Measurements from ENCODE around the gene GHRL.

GHRL gene, protein sequence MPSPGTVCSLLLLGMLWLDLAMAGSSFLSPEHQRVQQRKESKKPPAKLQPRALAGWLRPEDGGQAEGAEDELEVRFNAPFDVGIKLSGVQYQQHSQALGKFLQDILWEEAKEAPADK

DNA sequence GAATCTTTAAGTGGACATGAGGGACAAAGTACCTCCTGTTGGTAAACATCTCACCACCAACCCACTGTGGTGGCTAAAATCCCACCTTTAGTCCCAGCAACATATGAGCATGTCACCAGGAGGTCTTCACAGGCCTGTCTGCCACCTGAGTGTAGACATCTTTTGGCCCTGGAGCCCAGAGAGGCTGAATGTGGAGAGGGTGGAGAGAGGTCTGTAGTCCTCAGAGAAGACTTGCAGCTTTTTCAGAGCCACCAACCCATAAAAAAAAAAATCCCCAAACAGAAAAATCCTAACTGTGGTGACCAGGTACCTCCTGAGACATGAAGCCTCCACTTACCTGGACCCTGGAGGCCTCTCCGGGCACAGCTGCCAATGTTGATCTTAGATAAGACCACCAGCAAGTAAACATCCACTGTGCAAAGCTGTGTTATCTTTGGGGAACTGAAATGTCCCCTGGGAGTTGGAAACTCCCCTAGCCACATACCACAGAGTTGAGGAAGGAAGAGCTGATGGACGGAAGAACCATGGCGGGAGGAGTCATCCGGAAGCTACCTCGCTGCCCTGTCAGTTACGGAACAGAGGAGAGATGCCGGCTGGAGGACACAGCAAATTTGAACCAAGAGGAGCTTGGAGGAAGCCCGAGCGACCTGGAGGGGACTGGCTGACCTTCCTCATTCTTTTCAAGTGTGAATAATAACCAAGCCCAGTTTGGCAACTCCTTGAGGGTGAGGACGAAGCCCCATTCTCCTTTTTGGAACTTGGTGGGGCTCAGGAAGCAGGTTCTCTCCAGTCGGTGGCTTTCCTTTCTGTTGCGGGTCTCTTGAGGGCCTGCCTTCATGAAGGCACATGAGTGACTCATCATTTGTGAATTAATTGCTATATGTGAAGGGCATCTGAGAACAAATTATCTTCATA is at the start of gene GHRL:
GHRL (minus strand) TSS at position 443 of the 915 bp plus-strand sequence. CDS start 2,767 bp downstream, outside the sequence.
- no peak for DNase-seq

DNA sequence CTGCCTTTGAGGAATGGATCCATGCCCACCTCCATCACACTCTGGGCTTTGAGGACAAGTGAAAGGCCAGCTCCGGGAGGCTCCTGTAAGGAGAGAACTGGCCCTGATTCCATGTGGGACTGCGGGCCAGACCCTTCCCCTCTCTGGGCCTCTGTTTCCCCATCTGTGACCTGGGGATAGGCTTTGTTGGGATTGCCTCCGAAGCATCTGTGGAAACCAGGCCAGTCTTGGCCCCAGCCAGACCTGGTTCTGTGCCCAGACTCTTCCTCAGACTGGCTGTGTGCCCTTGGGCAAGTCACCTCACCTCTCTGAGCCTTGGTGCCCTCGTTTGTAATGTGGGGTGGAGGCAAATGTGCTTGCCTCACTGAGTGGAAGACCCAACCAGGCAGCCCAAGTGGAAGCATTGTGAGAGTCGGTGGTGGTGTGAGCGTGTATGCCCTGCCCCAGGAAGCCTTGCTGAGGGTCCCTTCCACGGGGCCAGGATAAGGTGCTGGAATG is 49.2 kb upstream of the GHRL start:
- no peak for DNase-seq

DNA sequence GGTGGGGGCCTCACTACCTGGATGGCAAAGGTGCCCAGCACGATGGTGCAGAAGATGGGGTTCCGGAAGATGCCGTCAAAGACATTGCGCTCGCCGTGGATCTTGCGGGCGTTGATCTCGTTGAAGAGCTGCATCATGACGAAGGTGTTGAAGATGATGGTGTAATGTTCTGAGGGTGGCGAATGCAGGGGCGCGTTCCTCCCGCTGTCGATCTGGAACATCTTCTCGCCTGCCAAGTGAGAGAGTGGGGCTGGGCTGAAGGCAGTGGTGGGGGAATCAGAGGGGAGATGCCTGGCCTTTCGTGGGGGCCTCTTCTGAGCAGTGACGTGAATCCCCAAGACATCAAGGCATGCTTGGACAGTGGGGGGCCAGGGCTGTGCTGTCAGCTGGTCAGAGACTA is 47.7 kb upstream of the GHRL start:
- no peak for DNase-seq

DNA sequence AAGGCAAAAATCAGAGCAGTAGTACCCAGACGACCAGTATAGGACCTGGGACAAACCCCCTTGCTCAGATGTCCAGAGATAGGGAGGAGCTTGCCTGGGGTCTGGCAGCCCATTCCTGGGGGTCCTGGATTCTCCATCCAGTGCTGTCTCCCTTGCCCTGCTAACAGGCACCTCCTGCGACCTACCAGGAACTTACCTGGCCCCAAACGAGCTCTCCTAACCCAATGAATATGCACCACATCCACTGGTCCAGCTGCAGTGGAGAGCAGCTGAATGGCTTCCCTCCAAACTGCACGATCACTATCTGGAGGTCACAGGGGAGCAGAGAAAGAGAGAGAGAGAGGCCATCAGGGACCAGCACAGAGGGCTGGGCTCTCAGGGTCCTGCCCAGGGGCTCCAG is 47.3 kb upstream of the GHRL start:
- no peak for DNase-seq

DNA sequence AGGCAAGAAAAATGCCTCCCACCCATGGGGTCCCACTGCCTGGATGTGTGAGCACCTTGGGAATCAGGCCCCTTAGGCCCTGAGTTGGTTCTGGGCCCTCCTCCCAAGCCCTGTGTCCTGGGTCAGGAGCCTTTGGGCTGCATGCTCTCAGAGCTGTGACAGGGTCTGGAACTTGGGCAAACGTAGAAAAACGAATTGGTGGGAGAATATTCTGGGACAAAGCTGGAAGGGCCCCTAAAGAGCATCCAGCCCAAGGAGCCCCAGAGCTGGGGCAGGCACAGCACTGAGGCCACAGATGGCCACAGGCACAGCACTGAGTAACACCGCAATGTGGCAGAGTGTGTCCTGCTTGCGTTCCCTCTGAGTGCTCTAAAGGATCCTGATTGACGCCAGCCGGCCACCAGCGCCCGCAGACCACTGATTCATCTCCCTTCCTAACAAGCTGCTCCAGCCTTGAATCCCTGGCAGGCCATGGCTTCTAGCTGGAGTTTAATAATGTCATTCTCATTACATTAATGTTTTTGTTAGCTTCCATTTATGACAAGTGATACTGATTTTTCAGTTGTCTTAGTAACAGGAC is 46.7 kb upstream of the GHRL start:
- DNase-seq = no peak

DNA sequence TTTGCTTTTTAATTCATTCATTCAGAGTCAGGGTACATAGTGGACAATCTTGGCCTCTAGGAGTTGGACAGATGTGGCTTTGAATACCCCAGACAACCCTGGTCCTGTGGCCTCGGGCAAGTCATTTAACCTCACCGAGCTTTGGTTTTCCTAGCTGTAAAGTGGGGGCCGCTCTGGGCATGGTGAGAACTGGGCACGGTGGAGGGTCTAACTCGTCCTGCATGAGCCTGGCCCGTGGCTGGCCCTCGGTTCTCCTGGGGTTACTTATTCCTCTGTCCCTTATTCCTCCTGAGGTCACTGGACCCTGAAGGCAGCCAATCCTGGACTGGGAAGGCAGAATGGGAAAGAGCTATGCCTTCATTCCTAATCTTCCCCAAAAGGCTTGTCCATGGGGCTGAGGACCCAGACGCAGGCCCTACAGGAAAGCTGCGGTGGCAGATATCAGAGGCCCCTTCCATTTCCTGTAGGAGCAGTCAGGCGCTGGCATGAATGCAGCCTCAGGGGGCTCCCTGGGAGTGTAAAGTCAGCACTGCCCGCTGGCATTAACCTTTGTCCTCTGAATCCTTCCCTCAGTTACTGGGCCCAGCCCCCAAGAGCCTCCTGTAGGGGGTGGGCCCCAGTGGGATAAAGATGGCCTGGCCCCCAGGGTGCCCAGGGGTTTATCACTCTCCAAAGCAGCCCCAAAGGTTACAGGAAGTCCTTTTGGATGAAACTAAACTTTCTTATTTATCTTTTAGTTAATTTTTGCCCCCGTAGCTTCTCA is 46.0 kb upstream of the GHRL start:
- no peak for DNase-seq

DNA sequence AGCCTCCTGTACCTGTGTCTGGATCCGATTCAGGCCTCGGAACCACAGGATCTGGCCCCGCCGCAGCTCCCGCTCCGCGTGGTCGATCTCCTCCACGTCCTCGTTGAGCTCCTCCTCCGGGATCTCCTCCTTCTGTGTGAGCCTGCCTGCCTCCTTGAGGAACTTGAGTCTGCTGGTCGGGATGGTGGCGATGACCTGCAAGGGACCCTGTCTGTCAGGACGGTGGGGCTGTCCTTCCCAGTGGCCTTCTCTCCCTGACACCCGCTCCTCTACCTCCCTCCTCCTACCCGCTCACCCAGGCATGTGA is 45.4 kb upstream of the GHRL start:
- no peak for DNase-seq

DNA sequence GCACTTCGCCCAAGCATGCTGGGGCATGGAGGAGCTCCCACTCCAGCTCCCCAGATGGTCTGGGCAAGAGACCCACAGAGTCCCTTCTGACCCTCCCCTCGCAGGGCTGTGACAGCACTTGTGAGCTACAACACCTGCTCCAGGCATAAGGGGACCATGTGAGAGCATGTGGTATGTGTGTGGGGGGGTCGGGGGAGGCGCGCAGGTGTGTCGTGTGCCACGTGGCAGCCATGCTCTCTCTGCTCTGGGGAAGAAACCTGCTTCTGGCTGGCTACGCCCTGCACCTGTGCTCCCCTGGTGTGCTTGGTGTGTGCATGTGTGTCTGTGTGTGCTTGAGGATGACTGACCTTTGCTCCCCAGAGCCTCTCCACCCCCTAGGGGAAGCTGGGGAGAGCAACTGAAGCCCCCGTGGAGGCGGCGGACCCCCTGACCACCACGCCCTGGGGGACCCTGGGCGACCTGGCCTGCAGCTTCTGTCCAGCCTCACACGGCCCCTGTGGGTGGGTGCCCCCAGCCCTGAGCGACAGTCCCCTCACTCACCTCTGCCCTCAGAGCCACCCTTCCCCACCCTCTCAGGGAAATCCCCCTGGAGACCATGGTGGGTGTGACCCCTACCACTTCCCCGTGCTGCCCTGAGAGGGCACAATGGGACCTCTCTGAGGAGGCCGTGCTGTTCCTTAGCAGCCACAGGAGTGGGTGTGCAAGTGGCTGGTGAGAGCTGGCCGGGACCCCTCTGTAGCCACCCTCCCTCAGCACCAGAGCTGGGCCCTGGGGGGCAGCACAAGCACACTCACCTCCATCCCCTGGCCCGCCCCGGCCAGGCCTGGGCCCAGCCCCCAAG is 44.8 kb upstream of the GHRL start:
- DNase-seq = no peak

DNA sequence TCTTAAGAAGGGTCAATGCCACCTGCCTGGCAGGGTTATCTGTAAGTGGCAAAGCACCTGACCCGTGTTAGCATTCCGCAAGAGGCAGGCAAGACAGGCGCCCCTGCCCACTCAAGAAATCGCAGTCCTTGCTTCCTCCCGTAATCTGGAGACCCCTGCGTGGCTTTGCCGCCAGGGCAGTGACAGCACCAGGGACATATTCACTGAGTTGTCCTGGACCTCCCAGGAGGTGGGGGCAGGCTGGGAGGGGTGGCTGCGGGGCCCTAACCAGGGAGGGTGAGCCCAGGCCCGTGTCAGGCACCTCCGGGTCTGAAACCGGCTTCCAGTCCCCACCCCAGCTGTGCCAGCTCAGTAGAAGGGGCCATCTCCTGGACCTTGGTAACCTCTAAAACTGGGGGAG is 44.0 kb upstream of the GHRL start:
- no peak for DNase-seq

DNA sequence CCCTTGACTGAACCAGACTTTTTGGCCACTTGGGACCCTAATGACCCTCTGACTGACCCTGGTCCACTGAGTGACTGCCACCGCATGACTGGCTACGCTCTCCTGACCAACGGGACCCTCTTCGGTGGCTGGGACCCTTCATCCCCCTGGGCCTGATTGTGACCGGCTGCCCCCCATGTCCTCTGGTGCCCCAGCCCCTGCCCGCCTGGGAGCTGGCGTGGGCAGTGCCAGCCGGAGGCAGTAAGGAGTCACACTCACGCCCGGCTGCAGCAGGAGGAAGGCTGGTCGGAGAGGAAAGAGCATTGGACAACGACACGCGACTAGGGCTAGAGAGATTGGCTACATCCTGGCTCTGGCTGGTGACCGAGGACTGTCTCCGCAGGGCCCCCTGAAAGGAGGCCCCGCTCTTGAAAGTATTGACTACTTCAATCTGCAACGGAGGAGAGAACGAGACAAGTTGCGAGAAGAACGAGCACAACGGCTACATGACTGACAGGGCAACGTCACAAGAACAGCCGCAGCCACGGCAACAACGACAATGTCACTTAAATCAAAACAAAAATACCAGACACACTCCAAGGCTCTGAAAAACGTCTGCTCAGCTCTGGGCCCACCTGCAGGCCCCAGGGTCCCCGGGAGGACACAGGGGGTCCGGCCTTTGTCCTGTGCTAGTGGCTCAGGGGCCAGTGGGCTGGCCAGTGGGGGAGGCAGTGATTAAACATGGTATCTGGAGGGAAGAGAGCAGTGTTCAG is 43.3 kb upstream of the GHRL start:
- DNase-seq = no peak

DNA sequence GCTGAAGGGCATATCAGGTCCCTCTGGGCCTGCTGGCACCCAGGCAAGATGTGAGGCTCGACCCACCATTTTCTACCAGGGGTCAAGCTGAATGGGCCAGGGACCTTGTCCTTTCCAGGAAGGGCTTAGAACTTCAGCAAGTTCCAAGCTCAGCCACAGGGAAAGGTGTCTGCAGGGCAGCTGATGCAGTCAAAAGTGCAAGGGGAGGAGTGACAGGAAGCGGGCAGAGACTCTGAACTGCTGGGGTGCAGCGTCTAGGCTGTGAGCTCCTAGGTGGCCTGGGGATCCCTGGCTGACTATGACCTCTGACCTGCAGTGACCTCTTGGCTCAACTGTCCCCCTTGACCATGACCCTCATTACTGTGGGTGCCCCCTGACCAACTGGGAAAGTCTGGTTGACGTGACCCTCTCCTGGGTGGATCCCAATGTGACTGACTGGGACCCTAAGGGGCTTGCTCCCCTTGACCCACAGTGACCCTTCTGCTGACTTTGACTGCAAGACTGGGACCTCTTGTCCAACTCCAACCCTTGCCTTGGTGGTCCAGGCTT is 42.5 kb upstream of the GHRL start:
- no peak for DNase-seq

DNA sequence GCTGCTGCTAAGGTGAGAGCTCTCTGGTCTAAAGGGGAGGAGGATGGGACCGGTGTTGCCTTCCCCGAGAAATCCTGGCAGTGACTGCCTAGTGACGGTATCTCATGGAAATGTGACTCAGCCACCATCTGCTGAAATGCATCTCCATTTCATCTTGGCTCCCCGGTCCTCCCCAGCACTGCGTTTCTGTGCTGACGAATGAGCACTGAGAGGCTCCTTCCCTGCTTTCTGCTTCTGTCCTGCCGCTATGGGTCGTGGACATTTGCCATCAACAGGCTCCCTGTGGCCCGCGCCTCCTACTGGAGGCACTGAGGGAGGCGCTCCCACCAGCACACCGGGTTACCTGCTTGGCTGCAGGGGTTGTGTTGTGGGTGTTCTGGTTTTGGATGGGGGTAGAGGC is 41.7 kb upstream of the GHRL start:
- DNase-seq = peak in 20 of 56 donors; percentile 8 to 67 (median 30)

DNA sequence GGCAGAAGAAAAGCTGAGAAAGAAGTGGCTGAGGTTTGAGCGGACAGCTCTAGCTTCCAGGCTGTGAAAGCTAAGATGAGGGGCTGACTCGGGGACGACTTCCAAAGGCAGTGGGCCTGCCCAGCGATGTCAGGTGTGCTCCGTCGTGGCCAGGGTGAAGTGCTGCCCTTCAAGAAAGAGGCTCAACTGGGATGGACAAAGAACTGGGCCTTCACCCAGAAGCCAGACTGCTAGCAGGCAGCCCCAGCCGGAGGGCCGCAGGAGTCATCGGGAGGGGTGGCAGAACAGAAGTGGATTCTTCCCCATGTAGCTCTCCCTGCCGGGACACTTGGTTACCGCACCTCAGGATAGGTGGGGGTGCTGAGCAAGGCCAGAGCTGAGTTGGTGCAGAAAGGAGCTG is 41.3 kb upstream of the GHRL start:
- peak in 7 of 56 donors; percentile 9 to 67 (median 45) for DNase-seq

DNA sequence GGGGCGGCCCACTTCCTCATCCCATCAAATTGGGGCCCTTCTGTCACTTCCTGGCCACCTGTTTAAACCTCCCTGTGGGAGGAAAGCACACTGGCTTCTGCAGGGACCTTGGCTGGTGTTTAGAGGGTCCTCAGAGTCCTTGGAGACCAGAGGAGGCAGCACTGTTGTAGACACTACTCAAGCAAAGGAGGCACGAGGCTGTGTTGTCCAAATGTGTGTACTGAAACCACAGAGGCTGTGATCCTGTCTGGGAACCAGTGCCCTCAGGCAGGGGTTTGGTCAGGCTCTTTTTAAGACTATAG is 40.6 kb upstream of the GHRL start:
- no peak for DNase-seq

DNA sequence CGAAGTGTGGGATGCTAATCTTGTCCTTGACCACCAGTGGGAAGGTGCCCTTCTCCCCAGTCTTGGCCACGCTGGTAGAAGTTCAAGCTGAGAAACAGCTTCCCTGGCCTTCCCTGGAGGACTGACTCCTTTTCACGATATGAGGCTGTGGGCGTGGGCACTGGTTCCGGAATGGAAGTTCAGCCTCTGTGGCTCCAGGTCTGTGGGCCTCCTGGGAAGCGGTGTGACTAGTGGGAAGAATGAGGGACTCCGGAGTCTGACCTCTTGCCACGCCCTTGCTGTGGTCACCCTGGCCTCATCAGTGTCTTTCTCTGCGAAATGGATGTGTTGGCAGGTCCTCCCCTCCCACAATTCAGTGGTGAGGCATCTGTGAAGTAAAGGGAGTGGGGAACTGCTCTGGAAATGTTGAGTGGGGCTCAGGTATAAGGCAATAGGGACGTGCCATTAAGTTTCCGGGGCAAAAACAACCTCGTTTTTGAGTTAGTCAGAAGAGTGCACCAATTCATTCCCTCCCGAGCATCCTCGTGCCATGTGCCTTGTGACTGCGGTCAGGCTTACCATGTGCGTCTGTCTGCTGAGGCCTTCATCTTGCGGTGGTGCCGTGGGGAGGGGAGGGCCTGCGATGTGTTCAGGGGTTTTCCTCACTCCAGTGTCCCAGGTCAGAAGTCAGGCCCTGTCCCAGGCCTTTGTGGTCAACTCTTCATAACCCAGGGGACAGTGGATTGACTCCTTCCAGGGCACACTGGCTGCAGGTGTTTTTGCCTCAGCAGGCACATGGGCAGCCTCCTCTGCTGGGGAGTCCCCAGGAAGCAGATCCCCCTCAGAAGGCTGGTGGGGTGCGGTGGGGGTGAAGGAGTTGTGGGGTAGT is 40.0 kb upstream of the GHRL start:
- DNase-seq = no peak

DNA sequence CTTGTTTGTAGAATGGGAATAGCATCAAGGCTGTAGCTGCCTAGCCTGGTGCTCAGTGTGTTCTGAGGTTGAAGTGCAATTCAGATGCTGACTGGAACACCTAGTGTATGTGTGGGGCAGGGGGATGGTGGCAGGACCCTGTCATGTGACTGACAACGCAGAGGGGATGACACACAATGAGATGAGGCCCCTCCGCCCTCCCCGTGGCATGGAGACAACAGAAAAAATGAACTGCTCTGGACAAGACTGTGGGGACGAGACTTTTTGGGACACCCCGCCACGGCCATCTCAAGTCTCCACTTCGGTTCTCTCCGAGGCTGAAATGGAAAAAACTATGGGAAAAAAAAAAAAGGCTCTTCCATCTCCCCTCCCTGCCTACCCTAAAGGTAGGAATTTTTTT is 38.6 kb upstream of the GHRL start:
- DNase-seq = no peak

DNA sequence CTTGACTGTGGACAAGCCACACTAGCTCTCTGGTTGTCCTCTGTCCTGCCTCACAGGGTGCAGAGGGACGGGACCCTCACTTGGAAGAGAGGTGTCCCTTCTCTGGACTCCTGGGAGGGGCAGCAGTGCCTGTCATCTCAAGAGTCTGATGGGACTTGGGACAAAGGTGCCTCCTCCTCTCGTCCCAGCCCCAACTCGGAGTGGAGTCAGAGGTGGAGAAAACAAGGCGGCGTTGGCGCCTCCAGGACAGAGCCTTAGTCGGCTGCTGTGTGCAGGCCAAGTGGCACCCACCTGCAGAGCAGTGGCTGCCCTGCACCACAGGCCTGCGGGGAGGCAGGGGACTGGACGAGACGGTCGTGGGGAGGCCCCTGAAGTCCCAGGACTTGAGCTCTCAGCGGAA is 37.6 kb upstream of the GHRL start:
- DNase-seq = no peak

DNA sequence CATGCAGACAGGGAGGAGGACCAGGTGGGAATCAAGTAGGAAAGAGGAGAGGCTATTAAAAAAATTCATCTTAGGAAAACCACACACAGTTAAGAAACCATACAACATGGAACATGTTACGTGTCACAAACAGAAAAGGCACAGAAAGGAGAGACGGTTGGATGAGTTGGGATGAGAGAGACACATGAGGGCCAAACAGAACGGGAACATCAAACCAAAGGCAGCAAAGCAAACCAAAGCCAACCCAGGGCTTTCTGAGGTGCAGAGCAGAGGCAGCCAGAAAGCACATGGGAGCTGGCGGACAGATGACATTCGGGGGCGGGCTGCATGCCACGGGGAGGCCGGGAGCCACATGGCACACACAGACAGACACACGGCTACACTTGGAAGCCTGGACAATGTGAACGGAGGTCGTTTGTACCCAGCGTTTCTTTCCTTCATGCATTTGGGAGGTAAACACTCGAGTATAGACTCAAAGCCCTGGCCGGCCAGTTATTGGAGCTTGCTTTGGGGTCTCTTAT is 36.8 kb upstream of the GHRL start:
- no peak for DNase-seq

All from amygdala (tissue), 56 donors.